GM23338 (cell line): Measurements from ENCODE around the gene LDB1. TPM values are rescaled to one million over a fixed set of nuclear protein-coding genes. Genes with fewer than 3 reads are reported as not detected.

Experiments used
- ATAC-seq: fragments of 200-7000 bp; cut with Tn5 transposase; 3 replicates; pipeline ENCODE4 v1.9.1; 2020
- DNase-seq: peaks from one replicate; pipeline ENCODE4 v3.0.0-alpha.2; 2015; ENCODE audit warnings: low spot score
- H2AFZ ChIP-seq: fragments of 200-600 bp; sonication (generic); 2 replicates; pipeline ENCODE4 v1.8.0; 2016; ENCODE audit warnings: antibody characterized with exemption, mild to moderate bottlenecking, moderate library complexity
- H3F3A ChIP-seq: fragments of 200-600 bp; sonication (generic); replicated peaks from 2 replicates; pipeline ENCODE4 v1.8.0; 2017; ENCODE audit warnings: antibody characterized with exemption, mixed run types, low read depth
- H3K27ac ChIP-seq: fragments of 200-600 bp; sonication (generic); 2 replicates; pipeline ENCODE4 v1.6.1; 2016; ENCODE audit warnings: low read depth
- H3K27me3 ChIP-seq: fragments of 200-600 bp; sonication (generic); 2 replicates; pipeline ENCODE4 v1.8.0; 2016; ENCODE audit warnings: mild to moderate bottlenecking, mixed run types, moderate library complexity; ENCODE audit not compliant: insufficient read depth
- H3K36me3 ChIP-seq: fragments of 200-600 bp; sonication (generic); 2 replicates; pipeline ENCODE4 v1.8.0; 2016; ENCODE audit warnings: mild to moderate bottlenecking; ENCODE audit not compliant: insufficient read depth
- H3K4me1 ChIP-seq: fragments of 200-600 bp; sonication (generic); 2 replicates; pipeline ENCODE4 v1.8.0; 2016; ENCODE audit warnings: mild to moderate bottlenecking, moderate library complexity; ENCODE audit not compliant: insufficient read depth
- H3K4me2 ChIP-seq: fragments of 200-600 bp; sonication (generic); 2 replicates; pipeline ENCODE4 v1.7.1; 2017; ENCODE audit warnings: mixed run types
- H3K4me3 ChIP-seq: fragments of 200-600 bp; sonication (generic); 2 replicates; pipeline ENCODE4 v1.6.1; 2016; ENCODE audit warnings: mixed run types
- H3K79me2 ChIP-seq: fragments of 200-600 bp; sonication (generic); replicated peaks from 2 replicates; pipeline ENCODE4 v1.8.0; 2017; ENCODE audit warnings: mild to moderate bottlenecking; ENCODE audit not compliant: insufficient read depth
- H3K9me2 ChIP-seq: fragments of 200-600 bp; sonication (generic); 2 replicates; pipeline ENCODE4 v1.8.0; 2017; ENCODE audit not compliant: insufficient read depth
- H4K20me1 ChIP-seq: fragments of 200-600 bp; sonication (generic); replicated peaks from 2 replicates; pipeline ENCODE4 v1.8.0; 2017; ENCODE audit warnings: mild to moderate bottlenecking; ENCODE audit not compliant: insufficient read depth
- H3K27ac Mint-ChIP-seq: 2 replicates; pipeline ENCODE4 v1.8.0; 2020; ENCODE audit warnings: inconsistent platforms, mild to moderate bottlenecking, moderate library complexity, mixed read lengths
- H3K27me3 Mint-ChIP-seq: 3 replicates; pipeline ENCODE4 v1.8.0; 2022; ENCODE audit warnings: low read depth, mild to moderate bottlenecking, moderate library complexity, mixed read lengths, inconsistent platforms; ENCODE audit not compliant: insufficient read depth, poor library complexity
- H3K36me3 Mint-ChIP-seq: 3 replicates; pipeline ENCODE4 v1.8.0; 2021; ENCODE audit warnings: low read depth, mild to moderate bottlenecking, inconsistent platforms, moderate library complexity, mixed read lengths
- H3K4me1 Mint-ChIP-seq: 3 replicates; pipeline ENCODE4 v1.8.0; 2020; ENCODE audit warnings: mild to moderate bottlenecking, inconsistent platforms, mixed read lengths
- H3K4me3 Mint-ChIP-seq: 3 replicates; pipeline ENCODE4 v1.8.0; 2021; ENCODE audit warnings: moderate library complexity, mild to moderate bottlenecking, inconsistent platforms, mixed read lengths
- H3K9me3 Mint-ChIP-seq: 3 replicates; pipeline ENCODE4 v1.8.0; 2020; ENCODE audit warnings: moderate library complexity, mild to moderate bottlenecking, inconsistent platforms, mixed read lengths
- EZH2 ChIP-seq: fragments of 200-600 bp; sonication (generic); IDR thresholded peaks from one replicate; pipeline ENCODE4 v1.8.0; 2017; ENCODE audit warnings: antibody characterized with exemption, mild to moderate bottlenecking, low read depth; ENCODE audit not compliant: unreplicated experiment
- EZH2phosphoT487 ChIP-seq: fragments of 200-600 bp; sonication (generic); IDR thresholded peaks from one replicate; pipeline ENCODE4 v1.8.1; 2018; ENCODE audit warnings: antibody characterized with exemption; ENCODE audit not compliant: unreplicated experiment
- JUNB ChIP-seq: IDR thresholded peaks from one replicate; pipeline ENCODE4 v1.6.1; 2016; ENCODE audit warnings: antibody characterized with exemption; ENCODE audit not compliant: unreplicated experiment
- ZNF114 ChIP-seq: fragments of 250-450 bp; sonication (Bioruptor Pico); IDR thresholded peaks from 2 replicates; pipeline ENCODE4 v1.5.0; 2020; ENCODE audit warnings: mild to moderate bottlenecking, moderate library complexity
- ZNF331 ChIP-seq: fragments of 250-450 bp; sonication (Bioruptor Pico); IDR thresholded peaks from 2 replicates; pipeline ENCODE4 v1.5.0; 2020; ENCODE audit warnings: low read depth, mild to moderate bottlenecking, moderate library complexity
- polyA plus RNA-seq: library from polyadenylated mRNA; unstranded; fragments of >200 nt; fragmentation: Nextera tagmentation; extraction: Ambion mirVana; gene quantifications from 2 replicates; pipeline ENCODE4 v1.2.1, GENCODE V29; 2016
- total RNA-seq: library from RNA; depleted of rRNA; stranded (reverse); fragments of >200 nt; shearing (Covaris generic); gene quantifications from 2 replicates; pipeline ENCODE4 v1.2.3, GENCODE V29; 2014
- TF ChIP-seq, protein P1 (sequence below): IDR thresholded peaks from one replicate; pipeline ENCODE4 v1.6.1; 2018; ENCODE audit warnings: antibody characterized with exemption; ENCODE audit not compliant: unreplicated experiment
- TF ChIP-seq, protein P2 (sequence below): IDR thresholded peaks from 2 replicates; pipeline ENCODE4 v1.6.1; 2016; ENCODE audit warnings: antibody characterized with exemption

Gene LDB1
- total and polyA plus RNA-seq, 2 experiments from 2014 or later = 16.3 to 69.3 TPM

DNA sequence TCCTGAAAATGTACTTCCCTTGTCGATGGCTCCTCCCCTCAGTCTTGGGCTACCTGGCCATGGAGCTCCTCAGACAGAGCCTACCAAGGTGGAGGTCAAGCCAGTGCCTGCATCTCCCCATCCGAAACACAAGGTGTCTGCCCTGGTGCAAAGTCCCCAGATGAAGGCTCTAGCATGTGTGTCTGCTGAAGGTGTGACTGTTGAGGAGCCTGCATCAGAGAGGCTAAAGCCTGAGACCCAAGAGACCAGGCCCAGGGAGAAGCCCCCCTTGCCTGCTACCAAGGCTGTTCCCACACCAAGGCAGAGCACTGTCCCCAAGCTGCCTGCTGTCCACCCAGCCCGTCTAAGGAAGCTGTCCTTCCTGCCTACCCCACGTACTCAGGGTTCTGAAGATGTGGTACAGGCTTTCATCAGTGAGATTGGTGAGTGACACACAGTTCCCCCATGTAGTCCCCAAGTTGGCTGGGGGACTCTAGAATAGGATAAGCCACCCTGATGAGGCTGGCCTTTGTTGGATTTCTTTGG is 21.5 kb upstream of the LDB1 start:
- DNase-seq = no peak
- Histone ChIP-seq H3K4me3 (no peak overlapping the region), H3F3A (peaks cover 11% of the 10 kb centered on the region; the same call in 1 of the 2 replicates), H3K27ac (no peak overlapping the region), H3K27me3 (no peaks in the 10 kb centered on the region), H3K36me3 (peaks cover 57% of the 10 kb centered on the region), H3K79me2 (peaks cover 77% of the 10 kb centered on the region), H2AFZ (no peak overlapping the region), H3K4me2 (no peak overlapping the region), H4K20me1 (peaks cover 74% of the 10 kb centered on the region), H3K4me1 (0 out of 2 replicates have a peak, but pooled peaks cover under 1% of the 10 kb centered on the region), H3K9me2 (no peaks in the 10 kb centered on the region)
- H3K9me3 Mint-ChIP-seq = no peaks in the 10 kb centered on the region
- peaks cover 2% of the 10 kb centered on the region for H3K4me1 Mint-ChIP-seq
- TF ChIP-seq, protein P1, sequence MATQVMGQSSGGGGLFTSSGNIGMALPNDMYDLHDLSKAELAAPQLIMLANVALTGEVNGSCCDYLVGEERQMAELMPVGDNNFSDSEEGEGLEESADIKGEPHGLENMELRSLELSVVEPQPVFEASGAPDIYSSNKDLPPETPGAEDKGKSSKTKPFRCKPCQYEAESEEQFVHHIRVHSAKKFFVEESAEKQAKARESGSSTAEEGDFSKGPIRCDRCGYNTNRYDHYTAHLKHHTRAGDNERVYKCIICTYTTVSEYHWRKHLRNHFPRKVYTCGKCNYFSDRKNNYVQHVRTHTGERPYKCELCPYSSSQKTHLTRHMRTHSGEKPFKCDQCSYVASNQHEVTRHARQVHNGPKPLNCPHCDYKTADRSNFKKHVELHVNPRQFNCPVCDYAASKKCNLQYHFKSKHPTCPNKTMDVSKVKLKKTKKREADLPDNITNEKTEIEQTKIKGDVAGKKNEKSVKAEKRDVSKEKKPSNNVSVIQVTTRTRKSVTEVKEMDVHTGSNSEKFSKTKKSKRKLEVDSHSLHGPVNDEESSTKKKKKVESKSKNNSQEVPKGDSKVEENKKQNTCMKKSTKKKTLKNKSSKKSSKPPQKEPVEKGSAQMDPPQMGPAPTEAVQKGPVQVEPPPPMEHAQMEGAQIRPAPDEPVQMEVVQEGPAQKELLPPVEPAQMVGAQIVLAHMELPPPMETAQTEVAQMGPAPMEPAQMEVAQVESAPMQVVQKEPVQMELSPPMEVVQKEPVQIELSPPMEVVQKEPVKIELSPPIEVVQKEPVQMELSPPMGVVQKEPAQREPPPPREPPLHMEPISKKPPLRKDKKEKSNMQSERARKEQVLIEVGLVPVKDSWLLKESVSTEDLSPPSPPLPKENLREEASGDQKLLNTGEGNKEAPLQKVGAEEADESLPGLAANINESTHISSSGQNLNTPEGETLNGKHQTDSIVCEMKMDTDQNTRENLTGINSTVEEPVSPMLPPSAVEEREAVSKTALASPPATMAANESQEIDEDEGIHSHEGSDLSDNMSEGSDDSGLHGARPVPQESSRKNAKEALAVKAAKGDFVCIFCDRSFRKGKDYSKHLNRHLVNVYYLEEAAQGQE = no peak
- peaks cover 91% of the 10 kb centered on the region for H3K36me3 Mint-ChIP-seq
- H3K27ac Mint-ChIP-seq = no peak overlapping the region
- ATAC-seq = no peak
- peaks cover 18% of the 10 kb centered on the region for H3K27me3 Mint-ChIP-seq
- no peak overlapping the region for H3K4me3 Mint-ChIP-seq

DNA sequence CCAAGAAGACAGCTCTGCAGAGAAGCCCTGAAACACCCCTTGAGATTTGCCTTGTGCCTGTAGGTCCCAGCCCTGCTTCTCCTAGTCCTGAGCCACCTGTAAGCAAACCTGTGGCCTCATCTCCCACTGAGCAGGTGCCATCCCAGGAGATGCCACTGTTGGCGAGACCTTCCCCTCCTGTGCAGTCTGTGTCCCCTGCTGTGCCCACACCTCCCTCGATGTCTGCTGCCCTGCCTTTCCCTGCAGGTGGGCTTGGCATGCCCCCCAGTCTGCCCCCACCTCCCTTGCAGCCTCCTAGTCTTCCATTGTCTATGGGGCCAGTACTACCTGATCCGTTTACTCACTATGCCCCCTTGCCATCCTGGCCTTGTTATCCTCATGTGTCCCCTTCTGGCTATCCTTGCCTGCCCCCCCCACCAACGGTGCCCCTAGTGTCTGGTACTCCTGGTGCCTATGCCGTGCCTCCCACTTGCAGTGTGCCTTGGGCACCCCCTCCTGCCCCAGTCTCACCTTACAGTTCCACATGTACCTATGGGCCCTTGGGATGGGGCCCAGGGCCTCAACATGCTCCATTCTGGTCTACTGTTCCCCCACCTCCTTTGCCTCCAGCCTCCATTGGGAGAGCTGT is 20.9 kb upstream of the LDB1 start:
- no peak overlapping the region for H3K4me3 Mint-ChIP-seq
- Histone ChIP-seq H3K27ac (no peak overlapping the region), H3K36me3 (peaks cover 54% of the 10 kb centered on the region), H3K4me2 (no peak overlapping the region), H2AFZ (no peak overlapping the region), H3K4me3 (no peak overlapping the region), H3K9me2 (no peaks in the 10 kb centered on the region), H3K79me2 (peaks cover 83% of the 10 kb centered on the region), H4K20me1 (peaks cover 78% of the 10 kb centered on the region), H3K4me1 (peaks cover 6% of the 10 kb centered on the region; the same call in 1 of the 2 replicates), H3F3A (peaks cover 11% of the 10 kb centered on the region; the same call in 1 of the 2 replicates), H3K27me3 (no peaks in the 10 kb centered on the region)
- no peak overlapping the region for H3K27ac Mint-ChIP-seq
- no peaks in the 10 kb centered on the region for H3K9me3 Mint-ChIP-seq
- H3K27me3 Mint-ChIP-seq = peaks cover 18% of the 10 kb centered on the region
- H3K4me1 Mint-ChIP-seq = peaks cover 7% of the 10 kb centered on the region
- peaks cover 85% of the 10 kb centered on the region for H3K36me3 Mint-ChIP-seq
- DNase-seq (no peak), ATAC-seq (no peak)
- TF ChIP-seq EZH2phosphoT487 (no peak), EZH2 (no peak), ZNF114 (CRISPR knock-in tag) (no peak), JUNB (no peak), ZNF331 (no peak)
- TF ChIP-seq, protein P2, sequence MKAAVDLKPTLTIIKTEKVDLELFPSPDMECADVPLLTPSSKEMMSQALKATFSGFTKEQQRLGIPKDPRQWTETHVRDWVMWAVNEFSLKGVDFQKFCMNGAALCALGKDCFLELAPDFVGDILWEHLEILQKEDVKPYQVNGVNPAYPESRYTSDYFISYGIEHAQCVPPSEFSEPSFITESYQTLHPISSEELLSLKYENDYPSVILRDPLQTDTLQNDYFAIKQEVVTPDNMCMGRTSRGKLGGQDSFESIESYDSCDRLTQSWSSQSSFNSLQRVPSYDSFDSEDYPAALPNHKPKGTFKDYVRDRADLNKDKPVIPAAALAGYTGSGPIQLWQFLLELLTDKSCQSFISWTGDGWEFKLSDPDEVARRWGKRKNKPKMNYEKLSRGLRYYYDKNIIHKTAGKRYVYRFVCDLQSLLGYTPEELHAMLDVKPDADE = no peak
- TF ChIP-seq, protein P1 = no peak
